ENCODE data around the gene NPL.

DNA sequence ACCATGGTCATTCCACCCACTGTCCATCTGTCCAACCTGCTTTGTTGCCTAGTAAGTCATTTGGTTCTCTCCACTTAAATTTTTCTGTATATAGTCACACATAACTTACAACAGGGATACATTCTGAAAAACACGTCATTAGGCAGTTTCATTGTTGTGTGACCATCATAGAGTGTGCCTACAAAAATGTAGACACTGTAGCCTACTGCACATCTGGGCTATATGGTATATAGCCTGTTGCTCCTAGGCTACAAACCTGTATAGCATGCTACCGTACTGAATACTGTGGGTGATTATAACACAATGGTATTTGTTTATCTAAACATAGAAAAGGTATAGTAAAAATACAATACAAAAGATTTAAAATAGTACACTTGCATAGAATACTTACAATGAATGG lies 10.0 kb upstream of the NPL start:
- no peak for TF ChIP-seq HDGF (IDR thresholded peaks at IDR 0.05; ENCODE audit: borderline replicate concordance)
- no peak for TF ChIP-seq CTBP1 (IDR thresholded peaks at IDR 0.05; ENCODE audit: borderline replicate concordance)
- TF ChIP-seq BHLHE40 (IDR thresholded peaks at IDR 0.05; ENCODE audit: borderline replicate concordance), result no peak
- TF ChIP-seq FOXM1 (IDR thresholded peaks at IDR 0.05; ENCODE audit: borderline replicate concordance), result no peak
- TF ChIP-seq FOXA1 (IDR thresholded peaks at IDR 0.05), result no peak
- TF ChIP-seq NFRKB (IDR thresholded peaks at IDR 0.05), result no peak
- no peak for TF ChIP-seq ARNT (IDR thresholded peaks at IDR 0.05)
- TF ChIP-seq L3MBTL2 (conservative IDR thresholded peaks at IDR 0.05), result no peak
